Measurements from ENCODE around the gene ABI2.
"Not testable (repeated sequence)": the region's sequence is repeated elsewhere in the genome, so short reads cannot be mapped to it uniquely, and the experiment has no call there.

Gene ABI2

DNA sequence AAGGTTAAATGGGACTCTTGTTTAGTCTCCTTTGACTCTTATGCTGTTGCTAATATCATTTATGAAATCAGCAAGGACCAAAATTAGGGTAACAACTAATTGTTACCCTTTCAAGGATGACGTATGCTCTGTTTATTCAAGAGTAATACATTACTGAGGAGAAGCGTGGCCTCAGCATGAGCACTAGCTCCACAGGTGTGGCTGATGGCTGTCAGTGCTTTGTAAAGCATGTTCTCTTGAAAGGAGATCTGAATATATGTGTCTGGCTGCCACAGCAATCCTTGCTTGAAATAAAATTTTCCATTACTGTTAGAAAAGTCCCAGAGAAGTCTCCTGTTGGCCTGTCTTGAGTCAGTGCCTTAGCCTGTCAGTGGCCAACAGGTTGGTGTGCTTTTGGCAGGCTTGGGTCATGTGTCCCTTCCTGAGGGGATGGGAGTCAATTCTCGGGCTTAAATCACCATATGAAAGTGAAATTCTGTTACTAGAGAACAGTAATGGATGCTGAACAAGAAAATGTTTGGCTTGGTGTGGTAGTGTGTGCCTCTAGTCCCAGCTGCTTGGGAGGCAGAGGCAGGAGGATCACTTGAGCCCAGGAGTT is 32.7 kb downstream of the ABI2 start:
- DNase-seq: no peak

DNA sequence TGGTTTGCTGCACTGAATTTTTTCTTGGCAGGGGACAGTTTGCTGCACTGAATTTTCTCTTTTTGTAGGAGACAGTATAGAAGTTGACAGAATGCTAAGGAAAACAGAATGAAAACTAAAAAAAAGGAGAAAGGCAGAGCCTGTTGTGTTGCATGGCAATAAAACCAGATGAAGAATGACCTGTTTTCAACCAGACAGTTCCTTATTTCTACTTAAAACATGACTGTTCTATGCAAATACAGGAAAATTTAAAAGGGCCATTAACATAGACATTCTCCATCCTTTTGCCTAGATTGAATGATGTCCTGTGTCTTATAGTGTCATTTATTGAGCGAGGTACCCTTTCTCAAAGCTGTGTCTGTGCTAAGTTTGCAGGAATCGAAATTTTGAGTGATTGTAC is 33.3 kb downstream of the ABI2 start:
- DNase-seq: no peak

DNA sequence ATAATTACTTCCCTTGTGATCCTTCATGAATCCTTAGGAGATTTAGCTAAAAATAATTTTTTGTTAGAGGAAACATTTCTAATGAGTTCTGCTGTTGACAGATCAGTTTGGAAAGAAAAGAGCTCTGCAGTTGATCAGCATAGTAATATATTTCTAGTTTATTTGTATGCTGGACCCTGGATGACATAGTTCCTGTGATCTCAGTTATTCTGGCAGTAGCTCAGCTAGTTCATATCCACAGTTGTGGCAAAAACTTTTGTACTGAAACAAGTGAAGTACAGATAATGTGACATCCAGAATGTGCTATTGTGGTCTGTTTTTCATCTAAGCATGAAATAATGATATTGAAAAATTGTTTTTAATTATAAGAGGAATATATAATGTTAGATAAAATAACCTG is 33.7 kb downstream of the ABI2 start:
- DNase-seq: no peak

DNA sequence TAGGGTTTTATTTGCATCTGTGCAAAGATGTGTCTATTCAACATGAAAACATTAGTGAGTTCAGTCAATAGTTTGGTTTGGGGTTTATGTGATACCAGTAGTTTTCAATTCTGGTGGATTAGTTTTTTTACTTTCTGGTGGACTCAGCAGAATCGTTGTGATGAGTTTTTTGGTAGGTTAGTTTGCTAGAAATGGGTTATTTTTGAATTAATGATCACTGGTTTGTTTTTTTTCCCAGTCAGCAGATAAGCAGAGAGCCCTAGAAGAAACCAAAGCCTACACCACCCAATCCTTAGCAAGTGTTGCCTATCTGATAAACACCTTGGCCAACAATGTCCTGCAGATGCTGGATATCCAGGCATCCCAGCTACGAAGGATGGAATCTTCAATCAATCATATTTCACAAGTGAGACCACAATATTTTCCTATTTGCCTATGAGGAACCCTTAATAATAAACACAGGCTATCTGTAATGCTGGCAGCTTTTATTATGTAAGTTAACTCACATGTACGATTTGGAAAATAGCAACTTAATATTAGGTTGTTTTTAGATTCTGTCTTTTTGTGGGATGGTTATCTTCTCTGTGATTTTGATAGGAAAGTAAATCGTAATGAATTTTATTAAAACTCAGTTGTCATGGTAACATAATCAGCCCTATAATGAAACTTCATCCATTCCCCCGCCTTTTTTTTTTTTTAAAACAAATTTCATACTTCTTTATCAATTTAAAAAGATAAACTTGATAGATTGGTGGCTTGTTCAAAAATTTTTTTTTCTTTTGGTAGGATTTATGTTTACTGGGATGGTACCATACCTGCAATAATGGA is 38.7 kb downstream of the ABI2 start:
- no peak for DNase-seq

DNA sequence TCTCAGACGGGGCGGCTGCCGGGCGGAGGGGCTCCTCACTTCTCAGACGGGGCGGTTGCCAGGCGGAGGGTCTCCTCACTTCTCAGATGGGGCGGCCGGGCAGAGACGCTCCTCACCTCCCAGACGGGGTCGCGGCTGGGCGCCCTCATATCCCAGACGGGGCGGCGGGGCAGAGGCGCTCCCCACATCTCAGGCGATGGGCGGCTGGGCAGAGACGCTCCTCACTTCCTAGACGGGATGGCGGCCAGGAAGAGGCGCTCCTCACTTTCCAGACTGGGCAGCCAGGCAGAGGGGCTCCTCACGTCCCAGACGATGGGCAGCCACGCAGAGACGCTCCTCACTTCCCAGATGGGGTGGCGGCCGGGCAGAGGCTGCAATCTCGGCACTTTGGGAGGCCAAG is 44.5 kb downstream of the ABI2 start:
- not testable (repeated sequence) for DNase-seq

DNA sequence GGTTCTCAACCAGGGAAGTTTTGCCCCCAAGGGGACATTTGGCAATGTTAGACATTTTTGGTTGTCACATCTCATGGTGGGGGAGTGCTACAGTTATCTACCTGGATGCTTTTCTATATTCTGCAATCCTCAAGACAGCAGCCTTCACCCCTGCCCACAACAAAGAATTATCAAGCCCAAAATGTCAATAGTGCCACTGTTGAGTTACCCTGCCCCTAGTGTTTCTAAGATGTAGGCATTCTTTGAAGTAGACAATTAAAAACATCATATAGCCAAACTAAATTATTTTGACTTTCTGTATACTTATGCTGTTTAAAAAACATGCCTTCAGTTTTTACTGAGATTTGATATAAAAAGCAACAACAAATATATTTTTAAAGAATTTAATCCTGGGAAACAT is 48.0 kb downstream of the ABI2 start:
- DNase-seq: no peak

DNA sequence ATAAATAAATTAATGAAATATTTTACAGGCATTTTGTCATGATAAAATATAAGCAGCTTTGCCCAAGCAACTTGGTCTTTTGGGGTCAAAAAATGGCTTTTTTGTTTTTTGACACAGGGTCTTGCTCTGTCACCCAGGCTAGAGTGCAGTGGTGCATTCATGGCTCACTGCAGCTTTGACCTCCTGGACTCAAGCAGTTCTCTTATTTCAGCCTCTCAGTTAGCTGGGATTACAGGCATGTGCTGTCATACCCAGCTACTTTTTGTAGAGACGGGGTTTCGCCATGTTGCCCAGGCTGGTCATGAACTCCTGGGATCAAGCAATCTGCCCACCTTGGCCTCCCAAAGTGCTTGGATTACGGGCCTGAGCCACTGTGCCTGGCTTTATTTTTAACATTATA is 51.0 kb downstream of the ABI2 start:
- DNase-seq: no peak

DNA sequence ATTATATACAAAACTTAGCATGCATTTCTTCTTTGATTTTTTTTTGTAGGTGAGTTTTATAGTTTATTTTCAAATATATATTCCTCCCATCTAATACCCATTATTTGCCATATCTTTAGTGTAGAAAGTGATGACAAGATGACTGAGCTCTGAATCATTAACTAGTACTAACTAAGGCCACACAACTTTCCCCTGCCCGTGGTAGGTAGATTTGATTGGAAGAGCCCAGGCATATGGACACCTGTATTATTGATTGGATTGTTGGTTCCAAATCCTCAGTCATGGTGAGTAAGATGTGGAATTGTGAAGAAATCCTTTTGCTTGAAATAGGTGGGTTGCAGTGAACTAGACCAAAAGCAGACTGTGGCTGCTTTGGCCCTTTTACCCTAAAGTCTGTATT is 54.8 kb downstream of the ABI2 start:
- DNase-seq: no peak

DNA sequence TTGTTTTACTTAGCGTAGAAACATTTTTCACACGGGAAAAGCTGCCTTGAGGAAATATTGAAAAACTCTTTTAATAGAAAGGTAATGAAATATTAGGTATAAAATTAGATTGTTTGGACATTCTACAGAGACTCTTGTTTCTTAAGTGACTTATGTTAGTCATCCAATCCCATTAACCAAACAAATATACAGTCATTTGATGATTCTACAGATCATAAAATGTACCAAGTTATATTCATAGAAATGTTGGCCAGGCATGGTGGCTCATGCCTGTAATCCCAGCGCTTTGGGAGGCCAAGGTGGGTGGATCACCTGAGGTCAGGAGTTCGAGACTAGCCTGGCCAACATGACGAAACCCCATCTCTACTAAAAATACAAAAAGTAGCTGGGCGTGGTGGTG is 60.0 kb downstream of the ABI2 start:
- DNase-seq: not testable (repeated sequence)

DNA sequence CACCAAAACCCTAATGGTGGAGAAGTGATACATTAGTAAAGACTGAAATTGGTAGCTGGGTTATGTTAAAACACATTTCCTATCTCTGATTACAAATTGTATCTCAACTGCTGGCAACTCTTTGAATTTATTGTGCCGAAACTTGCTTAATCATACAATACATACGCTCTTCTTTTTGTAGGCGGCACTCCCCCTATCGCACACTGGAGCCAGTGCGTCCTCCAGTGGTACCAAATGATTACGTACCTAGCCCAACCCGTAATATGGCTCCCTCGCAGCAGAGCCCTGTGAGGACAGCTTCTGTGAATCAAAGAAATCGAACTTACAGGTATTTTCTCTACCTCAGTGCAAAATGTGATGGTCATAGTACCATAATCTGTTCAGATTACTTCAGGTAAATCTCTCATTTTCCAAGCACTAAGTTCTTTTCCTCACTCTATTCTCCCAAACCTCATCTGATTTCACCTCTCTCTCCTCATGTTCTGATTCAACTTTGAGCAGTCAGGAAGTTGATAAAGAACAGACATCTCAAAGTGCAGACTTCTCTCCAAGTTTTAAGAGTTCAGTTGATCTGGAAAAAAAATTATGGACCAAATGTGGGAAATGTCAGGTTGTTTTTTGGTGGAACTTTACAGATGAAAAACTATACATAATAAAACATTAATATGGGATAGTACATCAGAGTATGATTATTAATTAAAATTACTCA is 66.5 kb downstream of the ABI2 start:
- no peak for DNase-seq

DNA sequence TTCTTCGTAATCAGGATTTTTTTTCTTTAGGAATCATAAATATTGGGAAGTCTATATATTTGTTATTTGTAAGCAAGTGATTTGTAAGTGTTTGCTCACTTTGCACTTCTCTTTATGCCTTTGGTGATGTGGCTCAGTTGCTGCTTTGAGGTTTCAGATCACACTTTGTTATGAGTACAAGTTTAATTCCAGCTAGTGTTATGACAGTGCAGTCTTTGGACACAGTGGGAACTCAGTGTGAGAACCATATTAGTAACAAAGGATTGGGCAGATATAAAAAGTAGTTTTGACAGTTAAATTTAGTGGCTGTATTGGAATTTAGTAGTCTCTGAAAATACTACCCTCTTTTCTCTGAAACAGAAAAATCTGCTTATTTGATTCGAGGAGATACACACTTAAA is 67.7 kb downstream of the ABI2 start:
- no peak for DNase-seq

DNA sequence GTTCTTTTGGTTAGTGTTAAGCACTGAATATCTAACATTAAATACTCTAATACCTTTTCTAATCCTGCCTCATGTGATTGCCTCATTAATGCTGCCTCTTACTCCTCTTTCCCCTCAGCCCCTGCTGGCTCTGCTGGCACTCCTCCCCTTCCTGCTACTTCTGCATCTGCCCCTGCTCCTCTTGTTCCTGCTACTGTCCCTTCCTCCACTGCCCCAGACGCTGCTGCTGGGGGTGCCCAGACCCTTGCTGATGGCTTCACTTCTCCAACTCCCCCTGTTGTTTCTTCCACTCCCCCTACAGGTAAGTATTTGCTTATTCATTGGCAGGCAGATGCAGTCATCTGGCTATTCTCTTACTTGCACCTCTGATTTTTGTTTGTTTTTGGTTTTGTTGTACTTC is 68.5 kb downstream of the ABI2 start:
- no peak for DNase-seq

DNA sequence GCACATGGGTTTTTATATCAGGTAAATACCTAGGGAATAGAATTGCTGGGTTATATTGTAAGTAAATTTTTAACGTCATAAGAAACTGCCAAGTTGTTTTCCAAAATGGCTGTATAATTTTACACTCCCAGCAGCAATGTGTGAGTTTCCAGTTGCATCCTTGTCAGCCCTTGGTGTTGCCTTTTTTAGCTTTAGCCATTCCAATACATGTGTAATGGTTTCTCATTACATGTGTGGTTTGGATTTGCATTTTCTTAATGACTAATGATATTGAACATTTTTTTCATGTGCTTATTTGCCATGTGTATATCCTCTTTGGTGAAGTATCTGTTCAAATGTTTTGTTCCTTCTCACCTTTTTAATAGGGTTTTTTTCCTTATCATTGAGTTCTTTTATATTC is 70.8 kb downstream of the ABI2 start:
- DNase-seq: no peak

DNA sequence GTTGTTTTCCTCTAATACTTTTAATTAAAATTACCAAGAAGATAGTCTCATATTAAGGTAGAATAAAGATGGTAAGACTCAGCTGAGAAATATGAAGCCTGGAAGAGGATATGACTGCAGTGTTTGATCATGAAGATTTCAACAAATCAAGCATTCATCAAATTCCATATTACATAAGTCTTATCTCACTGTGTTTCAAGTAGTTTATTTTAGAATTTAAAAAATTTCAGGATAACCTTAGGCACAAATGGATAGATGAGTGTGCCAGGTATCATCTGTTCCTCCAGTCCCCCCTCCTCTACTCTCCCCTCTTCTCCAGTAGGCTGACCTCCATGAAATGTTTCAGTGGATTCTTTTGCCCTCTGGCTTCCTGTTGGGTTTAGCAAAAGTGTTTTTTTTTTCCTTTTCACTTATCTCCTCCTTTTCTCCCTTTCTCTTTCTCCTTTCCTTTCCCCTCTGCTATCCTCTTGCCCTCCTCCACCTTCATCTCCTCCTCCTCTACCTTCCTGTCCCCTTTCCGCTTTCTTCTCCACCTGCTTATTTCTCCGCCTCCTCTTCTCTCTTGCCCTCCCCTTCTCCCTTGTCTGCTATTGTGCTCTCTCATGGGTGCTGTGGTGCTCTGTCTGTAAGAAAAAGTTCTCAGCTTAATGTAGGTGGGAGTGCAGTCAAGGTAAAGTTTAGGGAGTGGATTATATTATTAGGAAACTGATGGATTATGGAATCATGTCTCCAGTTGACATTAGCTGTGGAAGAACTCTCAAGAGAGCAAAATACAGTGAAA is 72.8 kb downstream of the ABI2 start:
- DNase-seq: no peak

DNA sequence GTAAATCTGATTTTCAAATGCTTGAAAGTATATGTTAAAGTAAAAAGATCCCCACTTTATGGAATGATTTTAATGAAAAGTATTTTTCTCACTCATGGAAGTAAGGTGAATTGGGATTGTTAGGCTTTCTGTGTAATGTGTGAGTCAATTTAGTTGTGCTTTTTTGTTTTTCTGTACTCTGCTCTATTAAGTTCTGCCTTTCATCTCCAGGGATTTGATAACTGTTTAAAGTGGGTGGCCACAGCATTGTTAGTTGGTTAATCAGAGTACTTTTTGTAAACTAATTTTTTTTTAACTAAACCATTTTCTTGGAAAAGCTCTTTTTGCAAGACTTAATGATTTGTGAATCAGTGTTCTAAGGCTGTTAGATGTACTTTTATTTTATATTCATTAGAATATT is 76.8 kb downstream of the ABI2 start:
- no peak for DNase-seq

DNA sequence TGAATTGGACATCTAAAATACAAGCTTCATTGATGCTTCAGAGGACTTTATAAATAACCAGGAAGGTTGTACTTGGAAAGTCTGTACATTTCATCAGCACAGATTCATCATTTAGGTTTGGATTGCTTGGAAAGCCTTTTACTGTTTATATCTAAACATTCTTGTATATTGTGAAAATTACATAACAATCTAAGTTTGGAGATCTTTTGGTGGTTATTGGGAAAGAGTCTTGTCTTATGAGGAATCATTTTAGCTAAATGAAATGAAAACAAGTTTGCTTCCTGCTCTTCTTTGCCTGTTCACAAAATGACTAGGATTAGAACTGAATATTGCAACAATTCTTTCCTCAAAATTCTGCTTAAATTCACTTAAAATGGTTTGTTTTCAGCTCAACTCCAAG is 79.3 kb downstream of the ABI2 start:
- DNase-seq: no peak

DNA sequence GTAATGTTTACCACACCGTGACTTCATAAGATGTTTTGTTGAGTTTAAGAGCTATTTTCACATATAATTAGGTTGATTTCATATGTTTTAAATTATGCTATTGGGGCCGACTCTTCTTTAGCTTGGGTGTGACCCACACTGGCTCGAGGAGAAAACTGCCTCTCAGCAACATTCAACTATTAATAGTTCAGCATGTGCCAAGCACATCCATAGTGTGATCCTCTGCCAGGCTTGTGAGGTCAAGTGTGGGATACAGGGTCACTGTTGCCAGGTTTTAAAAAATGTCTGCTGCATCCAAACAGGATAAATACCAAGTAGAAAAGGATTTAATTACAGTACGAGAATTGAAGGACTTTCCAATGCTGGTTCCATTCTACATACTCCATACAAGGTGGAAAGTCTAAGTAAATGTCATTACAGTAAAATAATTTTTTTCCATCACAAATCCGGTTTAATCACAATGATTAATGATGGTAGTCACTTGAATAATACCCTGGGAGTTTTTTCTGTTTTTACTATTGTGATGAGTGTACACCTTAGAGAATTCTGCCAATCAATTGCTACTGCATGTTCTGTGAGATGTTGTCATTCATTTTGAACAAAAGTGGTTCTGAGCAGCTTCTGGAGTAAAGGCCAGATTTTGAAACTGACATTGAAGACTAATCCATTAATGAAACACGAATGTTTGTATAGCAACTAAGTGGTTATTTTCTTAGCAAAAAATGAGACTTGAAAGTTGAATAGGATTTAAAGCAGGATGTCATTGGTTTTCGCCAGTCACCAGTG is 84.5 kb downstream of the ABI2 start:
- no peak for DNase-seq

DNA sequence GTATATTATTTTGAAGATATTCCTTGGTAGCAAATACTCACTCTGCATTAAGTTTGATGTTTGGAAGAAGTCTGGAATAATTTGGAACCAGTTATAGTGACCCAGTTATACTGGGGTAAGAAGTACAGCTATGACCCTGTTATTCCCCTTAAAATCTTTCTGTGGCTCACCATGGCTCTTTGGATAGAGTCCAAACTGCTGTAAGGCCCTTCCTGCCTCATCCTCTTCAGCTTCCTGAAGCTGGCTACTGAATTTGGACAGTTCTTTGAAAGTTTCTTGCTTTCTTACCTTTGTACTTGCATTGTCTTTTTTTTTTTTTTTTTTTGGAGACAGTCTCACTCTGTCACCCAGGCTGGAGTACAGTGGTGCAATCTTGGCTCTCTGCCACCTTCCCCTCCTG is 85.6 kb downstream of the ABI2 start:
- no peak for DNase-seq

DNA sequence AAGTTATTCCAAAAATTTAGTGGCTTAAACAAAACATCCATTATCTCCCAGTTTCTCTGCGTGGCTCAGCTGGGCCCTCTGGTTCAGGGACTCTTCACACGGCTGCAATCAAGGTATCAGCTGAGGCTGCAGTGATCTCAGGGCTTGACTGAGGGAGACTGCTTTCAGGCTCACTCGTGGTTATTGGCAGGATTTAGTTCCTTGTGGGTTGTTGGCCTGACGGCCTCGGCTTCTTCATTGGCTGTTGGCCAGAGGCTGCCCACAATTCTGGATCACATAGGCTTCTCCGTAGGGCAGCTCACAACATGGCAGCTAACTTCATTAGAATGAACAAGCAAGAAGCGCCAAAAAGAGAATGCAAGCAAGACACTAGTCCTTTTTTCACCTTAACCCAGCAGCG is 90.1 kb downstream of the ABI2 start:
- no peak for DNase-seq

DNA sequence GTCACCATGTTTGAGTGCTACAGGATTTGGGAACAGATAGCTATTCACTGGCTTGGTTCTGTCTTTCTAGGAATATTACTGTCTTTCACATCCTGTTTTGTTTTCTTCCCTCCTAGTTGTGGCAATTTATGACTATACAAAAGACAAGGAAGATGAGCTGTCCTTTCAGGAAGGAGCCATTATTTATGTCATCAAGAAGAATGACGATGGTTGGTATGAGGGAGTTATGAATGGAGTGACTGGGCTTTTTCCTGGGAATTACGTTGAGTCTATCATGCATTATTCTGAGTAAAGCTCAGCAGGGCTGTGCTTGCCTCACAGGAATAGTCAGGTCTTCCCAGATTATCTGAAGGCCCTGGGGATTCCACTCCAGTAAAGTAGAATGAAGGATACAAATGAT is 98.9 kb downstream of the ABI2 start:
- DNase-seq: no peak

DNA sequence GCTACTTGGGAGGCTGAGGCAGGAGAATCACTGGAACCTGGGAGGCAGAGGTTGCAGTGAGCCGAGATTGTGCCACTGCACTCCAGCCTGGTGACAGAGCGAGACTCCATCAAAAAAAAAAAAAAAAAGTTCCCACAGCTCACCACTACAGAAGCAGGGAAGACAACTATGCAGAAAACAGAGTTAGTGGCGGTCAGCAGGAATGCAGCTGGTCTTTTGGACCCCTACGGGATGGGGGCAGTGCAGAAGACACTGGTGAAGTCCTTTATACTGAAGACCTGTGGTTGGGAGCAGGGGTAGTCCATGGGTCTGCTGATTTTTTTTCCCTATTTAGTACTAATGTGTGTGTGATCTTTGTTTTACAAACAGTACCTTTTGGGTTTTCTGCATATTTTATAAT is 101.4 kb downstream of the ABI2 start:
- DNase-seq: not testable (repeated sequence)

DNA sequence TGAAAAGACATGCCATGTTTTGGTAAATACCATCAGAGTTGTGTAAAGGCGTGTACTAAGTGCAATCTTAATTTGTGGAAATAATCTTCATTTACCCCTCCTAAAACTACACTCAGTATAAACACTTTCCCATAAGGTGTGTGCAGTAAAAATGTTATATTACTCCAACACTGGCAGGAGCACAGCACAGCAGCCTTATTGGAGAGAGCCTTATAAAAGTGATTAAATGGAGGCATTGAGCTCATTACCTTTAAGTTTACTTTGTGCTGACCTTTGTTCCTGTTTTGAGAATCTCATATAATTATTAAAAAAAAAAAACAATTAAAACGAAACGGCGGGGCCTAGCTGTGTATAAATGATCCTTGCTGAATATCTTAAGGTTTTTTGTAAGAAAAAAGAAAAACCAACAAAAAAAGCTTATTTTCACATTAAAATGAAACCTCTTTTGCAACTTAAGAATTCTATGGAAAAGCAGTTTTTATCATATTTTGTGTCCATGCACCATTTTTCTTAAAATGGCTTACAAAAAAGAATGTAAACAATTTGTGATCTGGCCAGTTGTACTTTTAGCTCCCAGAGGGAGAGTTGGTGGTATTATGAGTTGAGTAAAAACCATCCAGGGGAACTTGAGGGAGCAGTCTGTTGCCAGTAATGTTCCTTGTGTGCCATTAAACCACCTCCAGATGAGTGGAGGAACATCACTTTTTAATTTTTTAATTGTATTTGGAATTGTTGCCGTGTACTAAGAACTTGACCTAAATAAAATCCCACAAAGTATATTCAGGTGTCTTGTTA is 103.4 kb downstream of the ABI2 start:
- no peak for DNase-seq
